NCI-H2081 (cell line): ENCODE measurements around the gene CLTB.
A peak's percentile ranks its signal among the peaks of the same experiment; 100 is the strongest.
"Not testable (repeated sequence)": the region's sequence is repeated elsewhere in the genome, so short reads cannot be mapped to it uniquely, and the experiment has no call there.

Source experiments
- DNase-seq, 2 experiments: peaks; one replicate each; lab custom pipeline; 2025; lab: John Stamatoyannopoulos, UW

Gene CLTB

GRCh38 chr5:176427971-176428370 lies 11.6 kb upstream of the CLTB start:
- no peak for DNase-seq

GRCh38 chr5:176426876-176427275 lies 10.5 kb upstream of the CLTB start:
- DNase-seq = no peak

- DNase-seq = no peak
Measured at GRCh38 chr5:176425791-176426190, 9.5 kb upstream of the CLTB start.

GRCh38 chr5:176425138-176425537 lies 8.8 kb upstream of the CLTB start:
- DNase-seq = no peak

- no peak for DNase-seq
Measured at GRCh38 chr5:176424181-176424580, 7.8 kb upstream of the CLTB start.

- DNase-seq = no peak
Measured at GRCh38 chr5:176420972-176421544, 4.7 kb upstream of the CLTB start.

GRCh38 chr5:176420086-176420485 lies 3.7 kb upstream of the CLTB start:
- no peak for DNase-seq

GRCh38 chr5:176418251-176418650 lies 1.9 kb upstream of the CLTB start:
- DNase-seq = no peak

- DNase-seq = no peak
Measured at GRCh38 chr5:176416965-176417364, 626 bp upstream of the CLTB start.

GRCh38 chr5:176415240-176415951 lies 943 bp downstream of the CLTB start:
- DNase-seq = peak in 1 of 2 experiments; percentile 20

GRCh38 chr5:176414704-176415103 lies 1.6 kb downstream of the CLTB start:
- no peak for DNase-seq

- no peak for DNase-seq
Measured at GRCh38 chr5:176413709-176414191, 2.6 kb downstream of the CLTB start.

- DNase-seq = no peak
Measured at GRCh38 chr5:176413255-176413565, 3.1 kb downstream of the CLTB start.

GRCh38 chr5:176412517-176413254 lies 3.7 kb downstream of the CLTB start:
- no peak for DNase-seq

GRCh38 chr5:176410486-176411180 lies 5.7 kb downstream of the CLTB start:
- no peak for DNase-seq

- no peak for DNase-seq
Measured at GRCh38 chr5:176409765-176410164, 6.6 kb downstream of the CLTB start.

- DNase-seq = no peak
Measured at GRCh38 chr5:176408590-176408989, 7.7 kb downstream of the CLTB start.

- DNase-seq = not testable (repeated sequence)
Measured at GRCh38 chr5:176408252-176408573, 8.1 kb downstream of the CLTB start.

- DNase-seq = no peak
Measured at GRCh38 chr5:176407456-176408251, 8.7 kb downstream of the CLTB start.

- DNase-seq = no peak
Measured at GRCh38 chr5:176406436-176407052, 9.8 kb downstream of the CLTB start.

- DNase-seq = no peak
Measured at GRCh38 chr5:176405656-176406435, 10.5 kb downstream of the CLTB start.
